ENCODE data around the gene CYP2R1.

DNA sequence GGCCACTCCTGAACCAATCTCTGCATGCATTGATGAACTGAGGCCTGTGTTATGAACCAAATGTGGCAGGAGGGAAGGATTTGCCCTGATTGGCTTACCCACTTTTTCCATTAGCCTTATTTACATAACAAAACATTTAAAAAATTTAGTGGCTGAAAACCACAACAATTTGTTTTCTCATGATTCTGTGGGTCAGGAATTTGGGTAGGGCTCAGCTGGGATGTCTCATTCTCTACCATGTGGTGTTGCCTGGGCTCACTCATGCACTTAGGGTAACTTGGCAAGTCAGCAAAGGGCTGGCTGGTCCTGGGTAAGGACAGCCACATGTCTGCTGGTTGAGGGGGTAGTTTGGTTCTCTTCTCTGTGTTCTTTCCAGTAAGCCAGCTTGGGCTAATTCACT, 35.1 kb upstream of the CYP2R1 start:
- TF ChIP-seq POLR2A (IDR thresholded peaks at IDR 0.05; ENCODE audit: control extremely low read depth in 1 of 2, low read depth in 2 of 2, low read length in 2 of 2) = no peak
- no peak for TF ChIP-seq RXRA (IDR thresholded peaks at IDR 0.05; ENCODE audit: insufficient read depth, low read depth, low read length)
- TF ChIP-seq, protein P1, sequence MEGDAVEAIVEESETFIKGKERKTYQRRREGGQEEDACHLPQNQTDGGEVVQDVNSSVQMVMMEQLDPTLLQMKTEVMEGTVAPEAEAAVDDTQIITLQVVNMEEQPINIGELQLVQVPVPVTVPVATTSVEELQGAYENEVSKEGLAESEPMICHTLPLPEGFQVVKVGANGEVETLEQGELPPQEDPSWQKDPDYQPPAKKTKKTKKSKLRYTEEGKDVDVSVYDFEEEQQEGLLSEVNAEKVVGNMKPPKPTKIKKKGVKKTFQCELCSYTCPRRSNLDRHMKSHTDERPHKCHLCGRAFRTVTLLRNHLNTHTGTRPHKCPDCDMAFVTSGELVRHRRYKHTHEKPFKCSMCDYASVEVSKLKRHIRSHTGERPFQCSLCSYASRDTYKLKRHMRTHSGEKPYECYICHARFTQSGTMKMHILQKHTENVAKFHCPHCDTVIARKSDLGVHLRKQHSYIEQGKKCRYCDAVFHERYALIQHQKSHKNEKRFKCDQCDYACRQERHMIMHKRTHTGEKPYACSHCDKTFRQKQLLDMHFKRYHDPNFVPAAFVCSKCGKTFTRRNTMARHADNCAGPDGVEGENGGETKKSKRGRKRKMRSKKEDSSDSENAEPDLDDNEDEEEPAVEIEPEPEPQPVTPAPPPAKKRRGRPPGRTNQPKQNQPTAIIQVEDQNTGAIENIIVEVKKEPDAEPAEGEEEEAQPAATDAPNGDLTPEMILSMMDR (IDR thresholded peaks at IDR 0.05; ENCODE audit: control extremely low read depth in 1 of 3, insufficient read depth in 1 of 3, low read depth in 1 of 3, low read length in 3 of 3) = no peak
- TF ChIP-seq JUN (IDR thresholded peaks at IDR 0.05; ENCODE audit: low read depth, low read length) = no peak
